Keratinocyte (primary cell): ENCODE results near the gene BARX2. TPM values are rescaled to one million over a fixed set of nuclear protein-coding genes. Genes with fewer than 3 reads are reported as not detected.

Experiments
- DNase-seq: peaks from one replicate; pipeline ENCODE4 v3.0.0-alpha.2; 2011; ENCODE audit warnings: low read depth, missing footprints, low spot score
- FAIRE-seq: peaks from 2 replicates; lab custom pipeline; 2011; peaks lifted over from hg19 to GRCh38; lab: Jason Lieb, UNC
- H2AFZ ChIP-seq: 2 replicates; pipeline ENCODE4 v1.6.0; 2012; ENCODE audit warnings: low read length, control low read depth, inconsistent platforms; ENCODE audit not compliant: control insufficient read depth
- H3K27ac ChIP-seq: 2 replicates; pipeline ENCODE4 v1.5.1; 2011; ENCODE audit warnings: low read length; ENCODE audit not compliant: control insufficient read depth, insufficient read depth
- H3K27me3 ChIP-seq: 3 replicates; pipeline ENCODE4 v1.6.0; 2011; ENCODE audit warnings: low read length; ENCODE audit not compliant: control insufficient read depth, insufficient read depth; ENCODE audit errors: extremely low read depth
- H3K36me3 ChIP-seq, 2 experiments: 2 replicates in 1 of 2; 3 replicates in 1 of 2; pipeline ENCODE4 v1.5.1; 2011; ENCODE audit warnings: low read length in 2 of 2, mild to moderate bottlenecking in 1 of 2; ENCODE audit not compliant: control insufficient read depth in 2 of 2, insufficient read depth in 2 of 2; ENCODE audit errors: extremely low read depth in 1 of 2
- H3K4me1 ChIP-seq: 3 replicates; pipeline ENCODE4 v1.5.1; 2011; ENCODE audit warnings: low read length; ENCODE audit not compliant: control insufficient read depth, insufficient read depth; ENCODE audit errors: extremely low read depth
- H3K4me2 ChIP-seq: 3 replicates; pipeline ENCODE4 v1.6.0; 2011; ENCODE audit warnings: low read depth, low read length; ENCODE audit not compliant: control insufficient read depth, insufficient read depth; ENCODE audit errors: extremely low read depth
- H3K4me3 ChIP-seq, 3 experiments: fragments of 200-600 bp in 1 of 3; sonication (generic) in 1 of 3; 2 replicates in 2 of 3; 3 replicates in 1 of 3; pipeline ENCODE4 v1.5.1; 2011 to 2016; ENCODE audit warnings: low read length in 3 of 3, mild to moderate bottlenecking in 3 of 3, control low read depth in 2 of 3, inconsistent platforms in 1 of 3, low read depth in 1 of 3, mixed read lengths in 1 of 3, mixed run types in 1 of 3, moderate library complexity in 1 of 3; ENCODE audit not compliant: control insufficient read depth in 2 of 3, insufficient read depth in 2 of 3; ENCODE audit errors: extremely low read depth in 1 of 3
- H3K79me2 ChIP-seq: 2 replicates; pipeline ENCODE4 v1.6.0; 2012; ENCODE audit warnings: low read length; ENCODE audit not compliant: control insufficient read depth, insufficient read depth
- H3K9ac ChIP-seq: 3 replicates; pipeline ENCODE4 v1.6.0; 2011; ENCODE audit warnings: low read length; ENCODE audit not compliant: control insufficient read depth, insufficient read depth; ENCODE audit errors: extremely low read depth
- H3K9me1 ChIP-seq: 3 replicates; pipeline ENCODE4 v1.6.0; 2011; ENCODE audit warnings: low read length; ENCODE audit not compliant: control insufficient read depth, insufficient read depth; ENCODE audit errors: extremely low read depth
- H3K9me3 ChIP-seq: 2 replicates; pipeline ENCODE4 v1.5.1; 2012; ENCODE audit warnings: low read depth, low read length; ENCODE audit not compliant: control insufficient read depth
- H4K20me1 ChIP-seq: 3 replicates; pipeline ENCODE4 v1.6.0; 2011; ENCODE audit warnings: low read length; ENCODE audit not compliant: control insufficient read depth, insufficient read depth; ENCODE audit errors: extremely low read depth
- CTCF ChIP-seq, 3 experiments: IDR thresholded peaks in 1 of 3; conservative IDR thresholded peaks in 1 of 3; optimal IDR thresholded peaks in 1 of 3; 2 replicates in 2 of 3; 3 replicates in 1 of 3; pipeline versions ENCODE3 to v1.5.1; 2011; ENCODE audit warnings: low read length in 3 of 3, mild to moderate bottlenecking in 3 of 3, moderate library complexity in 2 of 3, control low read depth in 1 of 3, inconsistent platforms in 1 of 3; ENCODE audit not compliant: insufficient read depth in 2 of 3; ENCODE audit errors: extremely low read depth in 1 of 3
- EZH2 ChIP-seq: IDR thresholded peaks from one replicate; pipeline ENCODE4 v1.6.1; 2012; ENCODE audit warnings: inconsistent platforms, mild to moderate bottlenecking, low read length, moderate library complexity
- dilution Hi-C: fragments of 300-500 bp; cut with MboI; formaldehyde crosslinking; loops from one replicate; pipeline ENCODE4 v1.7.0; 2020; ENCODE audit warnings: low sequenced_read_pairs; ENCODE audit not compliant: extremely low pct_ligation_motif_present
- polyA plus RNA-seq, 5 experiments: library from polyadenylated mRNA; depleted of rRNA in 3 of 5; stranded (reverse) in 3 of 5; stranded (forward) in 1 of 5; unstranded in 1 of 5; fragments of >200 nt; gene quantifications; 1 replicate in 1 of 5; 2 replicates in 3 of 5; 3 replicates in 1 of 5; pipeline versions ENCODE4 v1.2.1 to v1.2.3, GENCODE V29; 2011 to 2012; ENCODE audit warnings: missing spikeins in 2 of 5, low read depth in 1 of 5, low replicate concordance in 1 of 5

The BARX2 gene
- polyA plus RNA-seq, 1 donor (not counting 4 experiments of a cell fraction or from before 2014, with no cell fraction given) = 0.87 TPM

GRCh38 chr11:129425214-129425613 lies 49.6 kb downstream of the BARX2 start:
- TF ChIP-seq CTCF (optimal IDR thresholded peaks at IDR 0.05 in 1 of 3, IDR thresholded peaks at IDR 0.05 in 1 of 3, conservative IDR thresholded peaks at IDR 0.05 in 1 of 3; ENCODE audit: extremely low read depth in 1 of 3, insufficient read depth in 2 of 3, low read length in 3 of 3) (no peak), EZH2 (no peak)
- Histone ChIP-seq H3K36me3 (no peaks in the 10 kb centered on the region), H3K4me2 (no peak overlapping the region), H3K27me3 (peaks cover 3% of the 10 kb centered on the region), H2AFZ (no peak overlapping the region), H3K9me1 (no peaks in the 10 kb centered on the region), H3K9ac (no peak overlapping the region), H3K79me2 (no peaks in the 10 kb centered on the region), H3K27ac (no peak overlapping the region), H3K4me1 (no peaks in the 10 kb centered on the region), H3K9me3 (no peaks in the 10 kb centered on the region), H4K20me1 (no peaks in the 10 kb centered on the region), H3K4me3 (no peak overlapping the region)
- dilution Hi-C loops = no loop called here
- DNase-seq (no peak), FAIRE-seq (no peak)

- FAIRE-seq (no peak), DNase-seq (no peak)
- no peaks in the 10 kb centered on the region for H3K36me3 ChIP-seq
- H3K9me3 ChIP-seq = no peaks in the 10 kb centered on the region
- H3K9ac ChIP-seq = no peak overlapping the region
- H2AFZ ChIP-seq = no peak overlapping the region
- H3K9me1 ChIP-seq = no peaks in the 10 kb centered on the region
- TF ChIP-seq EZH2 (no peak), CTCF (optimal IDR thresholded peaks at IDR 0.05 in 1 of 3, IDR thresholded peaks at IDR 0.05 in 1 of 3, conservative IDR thresholded peaks at IDR 0.05 in 1 of 3; ENCODE audit: extremely low read depth in 1 of 3, insufficient read depth in 2 of 3, low read length in 3 of 3) (no peak)
- no peaks in the 10 kb centered on the region for H3K4me1 ChIP-seq
- no peaks in the 10 kb centered on the region for H4K20me1 ChIP-seq
- no peaks in the 10 kb centered on the region for H3K79me2 ChIP-seq
- H3K27ac ChIP-seq = no peak overlapping the region
- dilution Hi-C loops = no loop called here
- no peak overlapping the region for H3K4me2 ChIP-seq
- H3K27me3 ChIP-seq = peaks cover 3% of the 10 kb centered on the region
- H3K4me3 ChIP-seq = no peak overlapping the region
These were observed 50.4 kb downstream of the BARX2 start for GRCh38 chr11:129426038-129426437.
